ENCODE results near the gene SDC4.

DNA sequence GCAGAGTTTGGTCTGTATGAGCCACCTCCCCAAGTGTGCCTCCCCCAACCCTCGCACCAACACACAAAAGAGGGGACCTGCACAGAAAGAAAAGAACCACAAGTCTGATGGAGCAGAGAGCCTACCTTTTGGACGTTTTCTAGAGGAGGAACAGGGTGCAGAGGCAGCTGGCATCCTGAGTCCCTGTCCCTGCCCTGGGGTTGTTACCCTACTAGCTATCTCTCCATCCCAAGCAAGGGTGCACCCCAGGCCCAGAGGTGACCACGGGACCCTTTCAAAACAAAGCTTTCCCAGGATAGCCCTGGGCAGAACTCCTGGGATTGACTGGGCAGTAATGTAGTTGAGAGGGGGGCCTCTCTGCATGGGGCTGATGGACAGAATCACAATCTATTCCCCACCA, 30.4 kb downstream of the SDC4 start:
- no peak for TF ChIP-seq EZH2 (IDR thresholded peaks at IDR 0.05; ENCODE audit: insufficient read depth, poor library complexity, severe bottlenecking)
- no peak for TF ChIP-seq EZH2phosphoT487 (IDR thresholded peaks at IDR 0.05; ENCODE audit: insufficient read depth, low read depth)
